Trophoblast cell (in vitro differentiated cells and primary cell): Measurements from ENCODE around the gene PIK3R1.
A peak's percentile ranks its signal among the peaks of the same experiment; 100 is the strongest.

Experiments used
- DNase-seq, 2 donors: peaks; one replicate each; pipeline ENCODE4 v3.0.0-alpha.2; 2016
- H2AFZ ChIP-seq: 2 replicates; pipeline ENCODE4 v1.6.1; 2013; ENCODE audit warnings: low read length, moderate library complexity, mild to moderate bottlenecking; ENCODE audit not compliant: insufficient read depth, poor library complexity
- H2AK5ac ChIP-seq: 2 replicates; pipeline ENCODE4 v1.6.1; 2013; ENCODE audit warnings: mild to moderate bottlenecking, low read length
- H2BK120ac ChIP-seq: 2 replicates; pipeline ENCODE4 v1.6.1; 2013; ENCODE audit warnings: low read length, mild to moderate bottlenecking, moderate library complexity; ENCODE audit not compliant: insufficient read depth, poor library complexity
- H2BK12ac ChIP-seq: 2 replicates; pipeline ENCODE4 v1.6.1; 2013; ENCODE audit warnings: mild to moderate bottlenecking, low read length, moderate library complexity
- H2BK5ac ChIP-seq: 2 replicates; pipeline ENCODE4 v1.6.1; 2013; ENCODE audit warnings: low read length, low read depth, moderate library complexity, mild to moderate bottlenecking; ENCODE audit not compliant: poor library complexity
- H3K14ac ChIP-seq: 2 replicates; pipeline ENCODE4 v1.6.1; 2013; ENCODE audit warnings: mild to moderate bottlenecking, low read length
- H3K18ac ChIP-seq: 2 replicates; pipeline ENCODE4 v1.6.1; 2013; ENCODE audit warnings: mild to moderate bottlenecking, low read length
- H3K23ac ChIP-seq: 2 replicates; pipeline ENCODE4 v1.6.1; 2013; ENCODE audit warnings: low read length
- H3K27ac ChIP-seq: 2 replicates; pipeline ENCODE4 v1.5.1; 2013; ENCODE audit warnings: low read depth, mild to moderate bottlenecking, inconsistent platforms, low read length, moderate library complexity
- H3K27me3 ChIP-seq: 2 replicates; pipeline ENCODE4 v1.6.1; 2013; ENCODE audit warnings: inconsistent platforms, mild to moderate bottlenecking, low read length, moderate library complexity; ENCODE audit not compliant: insufficient read depth
- H3K36me3 ChIP-seq, 2 experiments: 1 replicate in 1 of 2; 2 replicates in 1 of 2; pipeline ENCODE4 v1.6.1; 2013; ENCODE audit warnings: low read length in 2 of 2, mild to moderate bottlenecking in 2 of 2, moderate library complexity in 1 of 2; ENCODE audit not compliant: insufficient read depth in 2 of 2, control insufficient read depth in 1 of 2
- H3K4ac ChIP-seq: 2 replicates; pipeline ENCODE4 v1.6.1; 2013; ENCODE audit warnings: low read depth, mild to moderate bottlenecking, low read length, moderate library complexity
- H3K4me1 ChIP-seq, 2 experiments: 1 replicate in 1 of 2; 2 replicates in 1 of 2; pipeline ENCODE4 v1.6.1; 2013; ENCODE audit warnings: low read length in 2 of 2, mild to moderate bottlenecking in 2 of 2, moderate library complexity in 1 of 2; ENCODE audit not compliant: insufficient read depth in 2 of 2, control insufficient read depth in 1 of 2
- H3K4me2 ChIP-seq: 2 replicates; pipeline ENCODE4 v1.6.1; 2013; ENCODE audit warnings: inconsistent platforms, mild to moderate bottlenecking, low read length, moderate library complexity
- H3K4me3 ChIP-seq: 2 replicates; pipeline ENCODE4 v1.5.1; 2013; ENCODE audit warnings: mild to moderate bottlenecking, low read depth, low read length, inconsistent platforms
- H3K79me1 ChIP-seq: one replicate; pipeline ENCODE4 v1.6.1; 2013; ENCODE audit warnings: low read length
- H3K79me2 ChIP-seq: 2 replicates; pipeline ENCODE4 v1.6.1; 2013; ENCODE audit warnings: low read length, mild to moderate bottlenecking; ENCODE audit not compliant: control insufficient read depth, insufficient read depth, poor library complexity
- H3K9ac ChIP-seq: 2 replicates; pipeline ENCODE4 v1.6.1; 2013; ENCODE audit warnings: mild to moderate bottlenecking, low read length
- H3K9me3 ChIP-seq: 2 replicates; pipeline ENCODE4 v1.6.1; 2013; ENCODE audit warnings: low read depth, mild to moderate bottlenecking, control low read depth, inconsistent platforms, low read length; ENCODE audit not compliant: insufficient read depth
- H4K12ac ChIP-seq: 2 replicates; pipeline ENCODE4 v1.6.1; 2013; ENCODE audit warnings: low read depth, mild to moderate bottlenecking, low read length, moderate library complexity
- H4K8ac ChIP-seq: 2 replicates; pipeline ENCODE4 v1.6.1; 2013; ENCODE audit warnings: low read depth, mild to moderate bottlenecking, low read length, moderate library complexity
- H4K91ac ChIP-seq: one replicate; pipeline ENCODE4 v1.6.1; 2013; ENCODE audit warnings: low read depth, mild to moderate bottlenecking, low read length, moderate library complexity
- WGBS: extraction: QIAGEN DNeasy Blood & Tissue Kit; methylation state at CpG from one replicate; pipeline ENCODE4 v1.1.7; 2013; ENCODE audit warnings: missing lambda C conversion rate; ENCODE audit not compliant: insufficient read length, insufficient coverage; ENCODE audit errors: extremely low coverage; 5-methylcytosine and 5-hydroxymethylcytosine counted together

Gene PIK3R1

DNA sequence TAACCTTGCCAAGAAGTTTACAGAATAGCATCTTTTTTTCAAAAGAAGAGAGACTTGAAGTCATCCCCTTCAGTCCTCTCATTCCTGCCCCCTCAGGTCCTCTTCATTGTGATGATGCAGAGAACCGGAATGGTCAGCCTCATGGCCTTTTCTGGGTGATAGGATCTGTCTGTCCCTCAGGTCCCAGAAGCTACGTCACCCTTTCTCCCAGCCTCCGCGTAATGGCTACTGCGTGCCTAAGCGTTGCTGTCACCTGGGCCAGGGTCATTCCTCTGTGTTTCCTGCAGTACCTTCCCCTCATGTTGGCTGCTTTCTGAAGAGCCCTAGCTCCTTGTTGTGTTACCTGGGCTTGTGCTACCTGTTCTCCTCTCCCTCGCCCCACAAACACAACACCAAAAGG, 4.7 kb downstream of the PIK3R1 start:
- H3K79me2 ChIP-seq = peaks cover 19% of the 10 kb centered on the region
- no peak overlapping the region for H3K4me3 ChIP-seq
- peaks cover 5 to 6% of the 10 kb centered on the region in 2 experiments for H3K36me3 ChIP-seq
- no peak overlapping the region for H4K8ac ChIP-seq
- H3K27me3 ChIP-seq = no peaks in the 10 kb centered on the region
- no peak overlapping the region for H3K14ac ChIP-seq
- DNase-seq = peak; percentile 97
- H3K9ac ChIP-seq = no peak overlapping the region
- no peak overlapping the region for H2BK12ac ChIP-seq
- H4K91ac ChIP-seq = no peak overlapping the region
- H3K4ac ChIP-seq = peak overlapping the region; percentile 10
- no peak overlapping the region for H3K23ac ChIP-seq
- peak overlapping the region; percentile 64 for H3K27ac ChIP-seq
- H2AK5ac ChIP-seq = peak overlapping the region; percentile 18
- peaks cover 3 to 4% of the 10 kb centered on the region in 2 experiments for H3K4me1 ChIP-seq
- no CpG with 5 or more reads among the region's 7 CpGs for WGBS
- H2BK5ac ChIP-seq = peak overlapping the region; percentile 6
- H3K79me1 ChIP-seq = peaks cover 16% of the 10 kb centered on the region
- no peak overlapping the region for H3K4me2 ChIP-seq
- H3K18ac ChIP-seq = no peak overlapping the region
- no peak overlapping the region for H2AFZ ChIP-seq
- H2BK120ac ChIP-seq = no peak overlapping the region
- no peak overlapping the region for H4K12ac ChIP-seq
- H3K9me3 ChIP-seq = peaks cover 3% of the 10 kb centered on the region

DNA sequence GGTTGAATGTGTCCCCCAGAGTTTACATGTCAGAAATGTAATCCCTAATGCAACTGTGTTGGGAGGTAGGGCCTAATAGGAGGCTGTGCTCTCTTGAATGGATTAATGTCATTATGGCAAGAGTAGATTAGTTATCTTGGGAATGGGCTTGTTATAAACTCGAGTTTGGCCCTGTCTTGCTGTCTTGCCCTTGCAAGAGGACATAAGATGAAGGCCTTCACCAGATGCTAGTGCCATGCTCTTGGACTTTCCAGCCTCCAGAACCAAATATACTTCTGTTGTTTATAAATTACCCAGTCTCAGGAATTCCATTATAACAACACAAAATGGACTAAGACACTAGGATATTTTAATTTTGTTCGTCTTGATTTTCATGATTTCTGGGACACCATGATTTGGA, 5.4 kb downstream of the PIK3R1 start:
- no CpG with 5 or more reads among the region's 2 CpGs for WGBS
- Histone ChIP-seq H3K18ac (no peak overlapping the region), H3K4ac (peak overlapping the region; percentile 19)

DNA sequence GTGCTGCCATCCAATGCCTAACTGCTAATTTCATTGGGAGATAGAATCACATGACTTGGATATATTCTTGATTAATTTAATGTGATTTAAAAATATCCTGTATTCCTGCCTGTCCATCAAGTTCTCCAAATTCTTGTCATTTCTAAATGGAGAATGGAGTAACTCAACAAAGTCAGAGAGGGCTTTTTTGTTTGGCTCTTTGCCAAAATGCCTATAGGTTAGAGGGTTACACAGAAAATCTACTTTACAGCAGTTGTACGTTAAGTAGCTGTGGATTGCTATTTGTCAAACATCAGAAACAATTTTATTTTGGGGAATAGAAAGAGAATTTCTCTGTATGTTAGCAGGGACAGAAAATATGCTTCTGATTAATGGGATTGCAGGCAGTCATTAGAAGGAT, 5.9 kb downstream of the PIK3R1 start:
- H3K9me3 ChIP-seq = peaks cover 3% of the 10 kb centered on the region

More for the DNA sequence above, 5.4 kb downstream of the PIK3R1 start:
- no peak overlapping the region for H4K12ac ChIP-seq
- H2AFZ ChIP-seq = no peak overlapping the region
- H3K23ac ChIP-seq = no peak overlapping the region
- H3K79me1 ChIP-seq = peaks cover 12% of the 10 kb centered on the region
- H4K91ac ChIP-seq = no peak overlapping the region
- H2BK5ac ChIP-seq = no peak overlapping the region
- H3K14ac ChIP-seq = no peak overlapping the region
- peaks cover 8 to 12% of the 10 kb centered on the region in 2 experiments for H3K36me3 ChIP-seq
- no peak overlapping the region for H4K8ac ChIP-seq
- no peak overlapping the region for H3K4me3 ChIP-seq
- no peak overlapping the region for H3K4me2 ChIP-seq
- peaks cover 17% of the 10 kb centered on the region for H3K79me2 ChIP-seq
- no peak overlapping the region for H2AK5ac ChIP-seq
- H3K9ac ChIP-seq = no peak overlapping the region
- H2BK12ac ChIP-seq = no peak overlapping the region
- no peak overlapping the region for H2BK120ac ChIP-seq
- peaks cover 3% of the 10 kb centered on the region for H3K9me3 ChIP-seq
- no peak overlapping the region for H3K27ac ChIP-seq
- no peak for DNase-seq
- peaks cover 3 to 4% of the 10 kb centered on the region in 2 experiments for H3K4me1 ChIP-seq
- no peaks in the 10 kb centered on the region for H3K27me3 ChIP-seq

DNA sequence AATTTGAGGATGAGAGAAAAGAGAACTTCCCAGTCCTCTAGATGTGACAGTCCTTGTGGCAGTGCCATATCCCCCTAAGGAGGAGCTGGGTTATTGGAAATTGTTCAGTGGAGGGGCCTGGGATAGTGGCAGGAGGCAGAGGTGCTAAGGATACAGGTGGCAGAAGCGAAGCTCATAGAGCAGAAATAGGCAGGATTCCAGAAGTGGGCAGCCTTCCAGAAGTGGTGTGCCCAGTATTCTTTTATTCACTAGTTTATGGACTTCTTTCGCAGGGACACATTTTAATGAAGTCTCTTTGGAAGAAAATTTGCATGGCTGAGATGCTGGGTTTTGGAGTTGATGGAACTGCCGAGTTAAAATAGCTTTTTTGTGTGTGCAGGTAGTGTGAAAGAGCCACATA, 6.8 kb downstream of the PIK3R1 start:
- H3K9ac ChIP-seq = no peak overlapping the region
- H3K36me3 ChIP-seq = peaks cover 13 to 23% of the 10 kb centered on the region in 2 experiments
- H3K4ac ChIP-seq = no peak overlapping the region
- no peak overlapping the region for H4K91ac ChIP-seq
- no peak overlapping the region for H3K23ac ChIP-seq
- peaks cover 3 to 4% of the 10 kb centered on the region in 2 experiments for H3K4me1 ChIP-seq
- H4K12ac ChIP-seq = no peak overlapping the region
- H3K18ac ChIP-seq = no peak overlapping the region
- no peak overlapping the region for H3K4me3 ChIP-seq
- no peak overlapping the region for H3K14ac ChIP-seq
- H3K27ac ChIP-seq = no peak overlapping the region
- H3K79me1 ChIP-seq = peaks cover 3% of the 10 kb centered on the region
- no peak overlapping the region for H2BK5ac ChIP-seq
- H2AK5ac ChIP-seq = no peak overlapping the region
- no CpG with 5 or more reads among the region's 3 CpGs for WGBS
- H2AFZ ChIP-seq = no peak overlapping the region
- H3K4me2 ChIP-seq = no peak overlapping the region
- no peaks in the 10 kb centered on the region for H3K27me3 ChIP-seq
- no peak overlapping the region for H2BK120ac ChIP-seq
- peaks cover 8% of the 10 kb centered on the region for H3K79me2 ChIP-seq
- H3K9me3 ChIP-seq = peaks cover 3% of the 10 kb centered on the region
- no peak for DNase-seq
- no peak overlapping the region for H4K8ac ChIP-seq
- no peak overlapping the region for H2BK12ac ChIP-seq

More for the DNA sequence above, 5.9 kb downstream of the PIK3R1 start:
- no peak overlapping the region for H2BK120ac ChIP-seq
- WGBS = no CpG with 5 or more reads among the region's 1 CpG
- no peak overlapping the region for H3K4me2 ChIP-seq
- H4K12ac ChIP-seq = no peak overlapping the region
- H3K4me3 ChIP-seq = no peak overlapping the region
- H2BK12ac ChIP-seq = no peak overlapping the region
- no peak overlapping the region for H4K91ac ChIP-seq
- H2AFZ ChIP-seq = no peak overlapping the region
- no peak overlapping the region for H3K27ac ChIP-seq
- DNase-seq = peak in 1 of 2 donors; percentile 45
- no peak overlapping the region for H4K8ac ChIP-seq
- peaks cover 12% of the 10 kb centered on the region for H3K79me2 ChIP-seq
- H3K4me1 ChIP-seq = peaks cover 3 to 4% of the 10 kb centered on the region in 2 experiments
- H2BK5ac ChIP-seq = no peak overlapping the region
- no peak overlapping the region for H3K23ac ChIP-seq
- H3K9ac ChIP-seq = no peak overlapping the region
- peaks cover 11 to 18% of the 10 kb centered on the region in 2 experiments for H3K36me3 ChIP-seq
- H3K14ac ChIP-seq = no peak overlapping the region
- H3K27me3 ChIP-seq = no peaks in the 10 kb centered on the region
- H2AK5ac ChIP-seq = no peak overlapping the region
- H3K79me1 ChIP-seq = peaks cover 6% of the 10 kb centered on the region
- H3K18ac ChIP-seq = no peak overlapping the region
- H3K4ac ChIP-seq = peak overlapping the region; percentile 77
